Neural cell (in vitro differentiated cells): ENCODE data around the gene CDYL.

Experiments
- EP300 ChIP-seq: fragments of 450-650 bp; conservative IDR thresholded peaks from 2 replicates; pipeline ENCODE4 v1.6.1; 2014; ENCODE audit warnings: antibody characterized with exemption, mild to moderate bottlenecking, moderate library complexity; ENCODE audit not compliant: poor library complexity, severe bottlenecking
- EZH2 ChIP-seq: fragments of 200-600, 300-800 bp; shearing (Covaris generic), sonication (generic); IDR thresholded peaks from 2 replicates; pipeline ENCODE4 v1.6.1; 2014; ENCODE audit warnings: antibody characterized with exemption, low read length, borderline replicate concordance, mild to moderate bottlenecking; ENCODE audit not compliant: insufficient read depth, poor library complexity, severe bottlenecking
- POLR2AphosphoS5 ChIP-seq: IDR thresholded peaks from 2 replicates; pipeline ENCODE4 v1.6.1; 2012
- RAD21 ChIP-seq: fragments of 450-650 bp; conservative IDR thresholded peaks from 2 replicates; pipeline ENCODE4 v1.6.1; 2014; ENCODE audit warnings: antibody characterized with exemption, mild to moderate bottlenecking, moderate library complexity
- REST ChIP-seq: IDR thresholded peaks from 2 replicates; pipeline ENCODE4 v1.6.1; 2012; ENCODE audit warnings: borderline replicate concordance
- SMC3 ChIP-seq: fragments of 450-650 bp; conservative IDR thresholded peaks from 2 replicates; pipeline ENCODE4 v1.6.1; 2014; ENCODE audit warnings: antibody characterized with exemption, mild to moderate bottlenecking, moderate library complexity; ENCODE audit not compliant: poor library complexity
- TAF1 ChIP-seq: IDR thresholded peaks from 2 replicates; pipeline ENCODE4 v1.6.1; 2012; ENCODE audit warnings: low read depth
- TF ChIP-seq, protein P1 (sequence below): fragments of 450-650 bp; IDR thresholded peaks from 2 replicates; pipeline ENCODE4 v1.5.1; 2014; ENCODE audit warnings: antibody characterized with exemption, mild to moderate bottlenecking, moderate library complexity; ENCODE audit not compliant: poor library complexity, severe bottlenecking

DNA sequence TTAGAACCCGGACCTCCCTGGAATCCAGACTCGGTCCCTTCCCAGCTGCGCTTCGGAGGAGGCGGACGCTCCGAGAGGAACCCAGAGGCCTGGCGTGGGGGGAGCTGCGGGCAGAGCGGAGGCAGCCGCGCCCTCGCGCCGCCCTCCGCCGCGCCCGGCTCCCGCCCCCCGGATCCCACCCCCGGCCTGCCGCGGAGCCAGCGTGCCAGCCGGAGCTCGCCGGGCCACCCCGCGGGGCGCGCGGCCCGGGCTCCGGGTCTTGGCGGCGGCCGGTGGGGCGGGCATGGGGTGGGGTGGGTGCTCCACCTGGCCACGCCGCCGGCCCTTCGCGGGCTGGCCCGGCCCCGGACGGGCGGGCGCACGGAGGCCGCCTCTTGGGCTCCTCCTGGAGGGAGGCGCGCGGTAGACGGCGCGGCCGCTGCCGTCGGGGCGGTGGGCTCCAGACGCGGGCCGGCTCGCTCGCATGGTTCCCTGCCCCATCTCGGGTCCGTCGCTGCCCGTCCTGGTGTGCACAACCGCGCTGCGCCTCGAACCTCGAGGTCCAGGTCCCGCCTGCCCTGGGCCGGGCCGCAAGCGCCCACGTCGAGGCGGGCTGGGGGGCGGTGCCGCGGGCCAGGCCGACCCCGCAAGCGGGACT is 592 bp upstream of the CDYL start:
- no peak for TF ChIP-seq POLR2AphosphoS5
- TF ChIP-seq, protein P1, sequence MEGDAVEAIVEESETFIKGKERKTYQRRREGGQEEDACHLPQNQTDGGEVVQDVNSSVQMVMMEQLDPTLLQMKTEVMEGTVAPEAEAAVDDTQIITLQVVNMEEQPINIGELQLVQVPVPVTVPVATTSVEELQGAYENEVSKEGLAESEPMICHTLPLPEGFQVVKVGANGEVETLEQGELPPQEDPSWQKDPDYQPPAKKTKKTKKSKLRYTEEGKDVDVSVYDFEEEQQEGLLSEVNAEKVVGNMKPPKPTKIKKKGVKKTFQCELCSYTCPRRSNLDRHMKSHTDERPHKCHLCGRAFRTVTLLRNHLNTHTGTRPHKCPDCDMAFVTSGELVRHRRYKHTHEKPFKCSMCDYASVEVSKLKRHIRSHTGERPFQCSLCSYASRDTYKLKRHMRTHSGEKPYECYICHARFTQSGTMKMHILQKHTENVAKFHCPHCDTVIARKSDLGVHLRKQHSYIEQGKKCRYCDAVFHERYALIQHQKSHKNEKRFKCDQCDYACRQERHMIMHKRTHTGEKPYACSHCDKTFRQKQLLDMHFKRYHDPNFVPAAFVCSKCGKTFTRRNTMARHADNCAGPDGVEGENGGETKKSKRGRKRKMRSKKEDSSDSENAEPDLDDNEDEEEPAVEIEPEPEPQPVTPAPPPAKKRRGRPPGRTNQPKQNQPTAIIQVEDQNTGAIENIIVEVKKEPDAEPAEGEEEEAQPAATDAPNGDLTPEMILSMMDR, result no peak
- TF ChIP-seq REST, result no peak
- TF ChIP-seq SMC3, result no peak
- no peak for TF ChIP-seq EZH2
- TF ChIP-seq TAF1, result no peak
- no peak for TF ChIP-seq EP300
- no peak for TF ChIP-seq RAD21
